ENCODE measurements around the gene SERPINA1. TPM values are rescaled to one million over a fixed set of nuclear protein-coding genes. Genes with fewer than 3 reads are reported as not detected.

SERPINA1 gene
- total and polyA plus RNA-seq, 2 of the 13 experiments (the other 11 are each of a cell fraction or from before 2014, with no cell fraction given), result 3,266 to 11,015 TPM

GRCh38 chr14:94364964-94365363, 23.4 kb downstream of the SERPINA1 start:
- H3K4me2 ChIP-seq (ENCODE audit: low read depth, low read length), result no peak overlapping the region
- H3K27ac ChIP-seq (ENCODE audit: extremely low read length, insufficient read depth, low read length), result no peak overlapping the region
- TF ChIP-seq SOX13 (IDR thresholded peaks at IDR 0.05), result no peak
- TF ChIP-seq SOX13 (CRISPR knock-in tag; conservative IDR thresholded peaks at IDR 0.05 in 1 of 2, IDR thresholded peaks at IDR 0.05 in 1 of 2), result no peak
- TF ChIP-seq ZNF354B (CRISPR knock-in tag; IDR thresholded peaks at IDR 0.05), result no peak
- TF ChIP-seq CC2D1A (CRISPR knock-in tag; IDR thresholded peaks at IDR 0.05), result no peak
- no peak for TF ChIP-seq FLYWCH1 (CRISPR knock-in tag; IDR thresholded peaks at IDR 0.05)
- no peak for TF ChIP-seq CBX1 (IDR thresholded peaks at IDR 0.05; ENCODE audit: low read depth)
- TF ChIP-seq ZNF260 (CRISPR knock-in tag; IDR thresholded peaks at IDR 0.05; ENCODE audit: borderline replicate concordance, low read depth), result no peak
- TF ChIP-seq ZNF563 (CRISPR knock-in tag; IDR thresholded peaks at IDR 0.05), result no peak
- intact Hi-C loops (cut with micrococcal nuclease; ENCODE audit: unreplicated experiment), result loop anchor here (1.0 kb wide), 1 partner anchor 15 kb away; no protein-coding TSS in a partner anchor
- H3K4me3 ChIP-seq (replicated peaks in 1 of 3; ENCODE audit: insufficient read depth in 1 of 3, low read depth in 2 of 3, low read length in 3 of 3), result no peak overlapping the region
- no peaks in the 10 kb centered on the region for H4K20me1 ChIP-seq (ENCODE audit: insufficient read depth, low read length)
- no peak overlapping the region for H3K9ac ChIP-seq (ENCODE audit: insufficient read depth, low read depth, low read length)
- H3K79me2 ChIP-seq (ENCODE audit: insufficient read depth, low read length), result no peaks in the 10 kb centered on the region
- FAIRE-seq, result no peak
- ChIA-PET CTCF (ENCODE audit: low intra/inter-chr PET ratio, low total read pairs) (no interaction called here), POLR2A (interaction anchor here (1.1 to 1.6 kb wide), 2 partner anchors 10 to 11 kb away, joined by 3 to 8 read pairs; no protein-coding TSS in a partner anchor)
- no peak overlapping the region for H2AFZ ChIP-seq (ENCODE audit: low read length)
- in situ Hi-C loops (cut with HindIII; ENCODE audit: extremely low pct_ligation_motif_present, low pct_unique_long_range_greater_than_20kb), result no loop called here
- H3K4me1 ChIP-seq (ENCODE audit: insufficient read depth, low read length), result peaks cover 100% of the 10 kb centered on the region
- no peak for DNase-seq (ENCODE audit: low spot score)
- H3K36me3 ChIP-seq (replicated peaks in 1 of 2; ENCODE audit: control insufficient read depth in 1 of 2, insufficient read depth in 2 of 2, low read length in 2 of 2), result no peaks in the 10 kb centered on the region
- 69% methylated on average over 2 of the region's 5 CpGs for WGBS (ENCODE audit: low lambda C conversion rate)
- no TSS peak for BruUV-seq (replicated peaks)
- H3K27me3 ChIP-seq (ENCODE audit: control insufficient read depth in 1 of 2, insufficient read depth in 2 of 2, low read length in 2 of 2), result no peaks in the 10 kb centered on the region
- ATAC-seq, result no peak
- no peaks in the 10 kb centered on the region for H3K9me3 ChIP-seq (ENCODE audit: low read length)

- ChIA-PET CTCF (ENCODE audit: low intra/inter-chr PET ratio, low total read pairs) (no interaction called here), POLR2A (interaction anchor here (0.6 to 1.1 kb wide), 2 partner anchors 22 to 29 kb away, joined by 3 to 4 read pairs; no protein-coding TSS in a partner anchor)
- Histone ChIP-seq H3K27ac (ENCODE audit: extremely low read length, insufficient read depth, low read length) (no peak overlapping the region), H4K20me1 (ENCODE audit: insufficient read depth, low read length) (no peaks in the 10 kb centered on the region), H3K36me3 (replicated peaks in 1 of 2; ENCODE audit: control insufficient read depth in 1 of 2, insufficient read depth in 2 of 2, low read length in 2 of 2) (no peaks in the 10 kb centered on the region), H3K9me3 (ENCODE audit: low read length) (no peaks in the 10 kb centered on the region), H3K4me3 (replicated peaks in 1 of 3; ENCODE audit: insufficient read depth in 1 of 3, low read depth in 2 of 3, low read length in 3 of 3) (no peak overlapping the region), H2AFZ (ENCODE audit: low read length) (no peak overlapping the region), H3K4me1 (ENCODE audit: insufficient read depth, low read length) (peaks cover 98% of the 10 kb centered on the region), H3K4me2 (ENCODE audit: low read depth, low read length) (0 out of 2 replicates have a peak overlapping the region, but pooled peaks have one; percentile 2), H3K27me3 (ENCODE audit: control insufficient read depth in 1 of 2, insufficient read depth in 2 of 2, low read length in 2 of 2) (no peaks in the 10 kb centered on the region), H3K9ac (ENCODE audit: insufficient read depth, low read depth, low read length) (no peak overlapping the region), H3K79me2 (ENCODE audit: insufficient read depth, low read length) (no peaks in the 10 kb centered on the region)
- no TSS peak for BruUV-seq (replicated peaks)
- ATAC-seq, result peak; percentile 60
- no peak for FAIRE-seq
- 63% methylated on average over 3 of the region's 3 CpGs for WGBS (ENCODE audit: low lambda C conversion rate)
- intact Hi-C loops (cut with micrococcal nuclease; ENCODE audit: unreplicated experiment), result loop anchor here (1.0 kb wide), 1 partner anchor 16 kb away; no protein-coding TSS in a partner anchor
- no peak for DNase-seq (ENCODE audit: low spot score)
- in situ Hi-C loops (cut with HindIII; ENCODE audit: extremely low pct_ligation_motif_present, low pct_unique_long_range_greater_than_20kb), result no loop called here
- TF ChIP-seq DPF2 (CRISPR knock-in tag; IDR thresholded peaks at IDR 0.05; ENCODE audit: borderline replicate concordance, low read depth), result no peak
- TF ChIP-seq MAX (IDR thresholded peaks at IDR 0.05), result peak; percentile 33; the same call in 1 of the 2 replicates
- TF ChIP-seq ZFP36 (IDR thresholded peaks at IDR 0.05; ENCODE audit: borderline replicate concordance, low read depth, low read length, partially characterized antibody), result no peak
- TF ChIP-seq SAP130 (CRISPR knock-in tag; IDR thresholded peaks at IDR 0.05; ENCODE audit: low read depth), result 0 out of 2 replicates have a peak, but pooled peaks have one; percentile 25
- TF ChIP-seq HNF4A (CRISPR knock-in tag; IDR thresholded peaks at IDR 0.05), result peak; percentile 66; the same call in 1 of the 2 replicates
- peak; percentile 35; the same call in 1 of the 2 replicates for TF ChIP-seq HDAC1 (CRISPR knock-in tag; IDR thresholded peaks at IDR 0.05)
- peak; percentile 43; the same call in 1 of the 2 replicates for TF ChIP-seq FOSL2 (CRISPR knock-in tag; IDR thresholded peaks at IDR 0.05)
- no peak for TF ChIP-seq ZBTB33 (CRISPR knock-in tag; IDR thresholded peaks at IDR 0.05)
- TF ChIP-seq RARA (CRISPR knock-in tag; IDR thresholded peaks at IDR 0.05), result peak; percentile 49; the same call in 1 of the 2 replicates
- TF ChIP-seq CEBPG (CRISPR knock-in tag; IDR thresholded peaks at IDR 0.05), result no peak
Observed at GRCh38 chr14:94364037-94364436, 24.4 kb downstream of the SERPINA1 start.
